Panc1 (cell line): ENCODE measurements around the gene SLC38A10. TPM values are rescaled to one million over a fixed set of nuclear protein-coding genes. Genes with fewer than 3 reads are reported as not detected.
A peak's percentile ranks its signal among the peaks of the same experiment; 100 is the strongest.

Source experiments
- ATAC-seq: fragments of 200-7000 bp; cut with Tn5 transposase; 2 replicates; pipeline ENCODE4 v1.9.1; 2020; ENCODE audit warnings: mild to moderate bottlenecking, moderate library complexity
- BruUV-seq: library from RNA; stranded (reverse); fragments of 400-500 nt; replicated peaks from 2 replicates; lab custom pipeline; 2021; lab: Mats Ljungman, UMichigan
- CTCF ChIA-PET: fragments of 300-600 bp; sonication (Branson Sonifier 250); formaldehyde crosslinking; loops from one replicate; lab custom pipeline; 2022; ENCODE audit warnings: antibody characterized with exemption; lab: Charles Lee
- POLR2A ChIA-PET: fragments of 300-600 bp; sonication (Branson Sonifier 250); formaldehyde crosslinking; loops from one replicate; lab custom pipeline; 2022; ENCODE audit warnings: antibody characterized with exemption; lab: Charles Lee
- DNase-seq: peaks from one replicate; pipeline ENCODE4 v3.0.0-alpha.2; 2010; ENCODE audit warnings: low read depth, low spot score
- H3K27ac ChIP-seq: 2 replicates; pipeline ENCODE4 v1.5.1; 2011; ENCODE audit warnings: mild to moderate bottlenecking, low read length, inconsistent platforms
- H3K27me3 ChIP-seq: fragments of 200-500 bp; sonication (Bioruptor generic); 2 replicates; pipeline ENCODE4 v1.6.0; 2014; ENCODE audit warnings: low read length, inconsistent platforms; ENCODE audit not compliant: control insufficient read depth, insufficient read depth
- H3K36me3 ChIP-seq: fragments of 200-500 bp; sonication (Bioruptor generic); 2 replicates; pipeline ENCODE4 v1.5.1; 2014; ENCODE audit warnings: inconsistent platforms, mild to moderate bottlenecking, low read length, moderate library complexity; ENCODE audit not compliant: control insufficient read depth, insufficient read depth
- H3K4me1 ChIP-seq: 2 replicates; pipeline ENCODE4 v1.5.1; 2011; ENCODE audit warnings: inconsistent platforms, mild to moderate bottlenecking, low read length, moderate library complexity; ENCODE audit not compliant: control insufficient read depth, insufficient read depth
- H3K4me3 ChIP-seq, 2 experiments: 2 replicates each; pipeline ENCODE4 v1.5.1; 2011 to 2012; ENCODE audit warnings: low read depth in 2 of 2, low read length in 2 of 2, mild to moderate bottlenecking in 2 of 2, inconsistent platforms in 1 of 2, moderate library complexity in 1 of 2
- H3K9me3 ChIP-seq: fragments of 200-500 bp; sonication (Bioruptor generic); 2 replicates; pipeline ENCODE4 v1.5.1; 2014; ENCODE audit warnings: low read depth, mild to moderate bottlenecking, inconsistent platforms, low read length, moderate library complexity; ENCODE audit not compliant: control insufficient read depth, insufficient read depth
- POLR2AphosphoS5 ChIP-seq: IDR thresholded peaks from 2 replicates; pipeline ENCODE4 v1.6.1; 2012; ENCODE audit warnings: mild to moderate bottlenecking, low read depth, low read length, moderate library complexity
- TCF7L2 ChIP-seq: IDR thresholded peaks from 2 replicates; pipeline ENCODE4 v1.6.1; 2011; ENCODE audit warnings: mild to moderate bottlenecking, low read depth, low read length, inconsistent platforms
- in situ Hi-C: cut with HindIII; loops from 2 replicates; pipeline ENCODE4 v1.10.0; 2016; ENCODE audit warnings: low sequenced_read_pairs, low pct_unique_long_range_greater_than_20kb
- intact Hi-C: fragments of 100-400 bp; cut with micrococcal nuclease; formaldehyde crosslinking; loops from one replicate; pipeline ENCODE4 v1.10.0; 2022; ENCODE audit not compliant: unreplicated experiment
- total RNA-seq: library from RNA; stranded (reverse); gene quantifications from one replicate; pipeline ENCODE4 v1.2.1, GENCODE V29; 2021; ENCODE audit not compliant: unreplicated experiment
- TF ChIP-seq, protein P1 (sequence below), 2 experiments: IDR thresholded peaks; 2 replicates each; pipeline ENCODE4 v1.6.1; 2011 to 2012; ENCODE audit warnings: low read depth in 2 of 2, control low read depth in 1 of 2, low read length in 1 of 2, mild to moderate bottlenecking in 1 of 2, moderate library complexity in 1 of 2; ENCODE audit not compliant: insufficient read depth in 1 of 2

The SLC38A10 gene
- total RNA-seq, 1 experiment from 2014 or later: 188 TPM

DNA sequence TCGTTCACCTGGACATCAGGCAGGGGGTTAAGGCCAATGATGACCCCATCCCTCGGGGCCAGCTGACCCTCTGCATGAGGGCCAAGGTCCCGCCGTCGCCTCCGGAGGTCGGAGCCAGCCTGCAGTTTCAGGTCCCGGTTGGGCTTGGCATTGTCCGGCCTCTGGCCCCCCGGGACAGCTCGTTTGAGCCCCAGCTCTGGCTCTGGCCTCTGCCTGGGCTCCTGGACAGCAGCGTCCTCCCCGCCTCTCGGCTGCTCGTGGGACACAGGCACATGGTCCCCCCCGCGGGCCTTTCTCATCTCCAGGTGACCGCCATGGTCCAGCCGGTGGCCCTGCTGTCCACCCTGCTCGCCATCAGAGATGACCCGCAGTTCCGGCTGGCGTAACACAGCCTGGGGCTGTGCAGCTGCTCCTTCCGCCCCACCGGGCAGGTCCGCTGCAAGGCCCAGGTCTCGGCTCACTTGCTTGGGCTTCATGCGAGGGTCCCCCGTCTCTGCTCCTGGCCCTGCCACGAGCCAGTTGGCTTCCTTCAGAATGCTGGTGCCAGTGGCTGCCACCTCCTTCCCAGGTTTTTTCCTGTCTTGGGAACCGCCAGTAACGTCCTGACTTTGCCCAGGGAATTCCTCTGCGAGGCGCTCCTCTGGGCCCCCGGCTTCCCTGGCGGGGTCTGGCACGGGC is 49.3 kb downstream of the SLC38A10 start:
- Histone ChIP-seq H3K27me3 (no peaks in the 10 kb centered on the region), H3K27ac (no peak overlapping the region), H3K4me1 (peaks cover 31% of the 10 kb centered on the region), H3K9me3 (no peaks in the 10 kb centered on the region), H3K36me3 (no peaks in the 10 kb centered on the region), H3K4me3 (no peak overlapping the region)
- intact Hi-C loops: no loop called here
- ATAC-seq (no peak), DNase-seq (no peak)
- 0 out of 2 replicates have a peak, but pooled peaks have one; percentile 19 for TF ChIP-seq POLR2AphosphoS5
- no peak for TF ChIP-seq TCF7L2
- ChIA-PET POLR2A (interaction anchor here (0.6 kb wide), 1 partner anchor 49 kb away, joined by 3 read pairs; the partner anchor contains the start of gene SLC38A10), CTCF (interaction anchor here (0.6 kb wide), 1 partner anchor 69 kb away, joined by 3 read pairs; no protein-coding TSS in a partner anchor)
- in situ Hi-C loops: no loop called here
- no TSS peak for BruUV-seq

DNA sequence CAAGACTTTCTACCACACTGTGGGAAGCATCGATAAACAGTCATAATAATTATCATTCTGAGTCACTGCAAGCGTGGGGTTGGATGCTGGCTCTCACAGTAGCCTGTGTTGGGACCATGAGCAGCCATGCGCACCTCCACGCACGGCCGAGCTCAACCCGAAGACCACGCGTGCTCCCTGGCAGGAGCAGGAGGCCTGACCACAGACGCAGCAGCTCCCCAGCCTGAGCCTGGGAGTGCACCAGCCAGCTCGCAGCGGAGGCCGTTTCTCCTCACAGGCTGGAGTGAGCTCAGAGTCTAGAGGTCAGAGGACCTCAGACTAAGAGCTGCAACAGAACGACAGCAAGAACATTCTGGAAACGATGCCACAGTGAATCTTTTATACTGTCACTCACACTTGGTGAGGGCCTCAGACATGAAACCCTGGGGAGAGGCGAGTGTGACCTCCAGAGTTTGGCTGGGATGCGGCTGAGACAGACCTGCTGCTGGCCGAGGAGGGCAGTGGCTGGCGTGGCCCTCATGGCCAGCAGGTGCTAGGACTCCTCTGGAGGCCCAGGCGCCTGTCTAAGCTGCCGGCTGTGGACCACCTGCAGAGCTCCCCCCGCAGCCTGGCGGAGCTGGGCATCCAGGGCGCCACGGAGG is 50.0 kb downstream of the SLC38A10 start:
- ATAC-seq (0 out of 2 replicates have a peak, but pooled peaks have one; percentile 3), DNase-seq (no peak)
- Histone ChIP-seq H3K9me3 (no peaks in the 10 kb centered on the region), H3K4me3 (no peak overlapping the region), H3K27ac (peak overlapping the region; percentile 48; the same call in 1 of the 2 replicates), H3K27me3 (no peaks in the 10 kb centered on the region), H3K36me3 (no peaks in the 10 kb centered on the region; the same call in 1 of the 2 replicates), H3K4me1 (peaks cover 34% of the 10 kb centered on the region)
- ChIA-PET POLR2A (interaction anchor here (0.6 kb wide), 1 partner anchor 50 kb away, joined by 3 read pairs; the partner anchor contains the start of gene SLC38A10), CTCF (interaction anchor here (0.6 kb wide), 1 partner anchor 66 kb away, joined by 3 read pairs; no protein-coding TSS in a partner anchor)
- intact Hi-C loops (no loop called here), in situ Hi-C loops (no loop called here)
- TF ChIP-seq POLR2AphosphoS5 (no peak), TCF7L2 (no peak)
- TF ChIP-seq, protein P1, sequence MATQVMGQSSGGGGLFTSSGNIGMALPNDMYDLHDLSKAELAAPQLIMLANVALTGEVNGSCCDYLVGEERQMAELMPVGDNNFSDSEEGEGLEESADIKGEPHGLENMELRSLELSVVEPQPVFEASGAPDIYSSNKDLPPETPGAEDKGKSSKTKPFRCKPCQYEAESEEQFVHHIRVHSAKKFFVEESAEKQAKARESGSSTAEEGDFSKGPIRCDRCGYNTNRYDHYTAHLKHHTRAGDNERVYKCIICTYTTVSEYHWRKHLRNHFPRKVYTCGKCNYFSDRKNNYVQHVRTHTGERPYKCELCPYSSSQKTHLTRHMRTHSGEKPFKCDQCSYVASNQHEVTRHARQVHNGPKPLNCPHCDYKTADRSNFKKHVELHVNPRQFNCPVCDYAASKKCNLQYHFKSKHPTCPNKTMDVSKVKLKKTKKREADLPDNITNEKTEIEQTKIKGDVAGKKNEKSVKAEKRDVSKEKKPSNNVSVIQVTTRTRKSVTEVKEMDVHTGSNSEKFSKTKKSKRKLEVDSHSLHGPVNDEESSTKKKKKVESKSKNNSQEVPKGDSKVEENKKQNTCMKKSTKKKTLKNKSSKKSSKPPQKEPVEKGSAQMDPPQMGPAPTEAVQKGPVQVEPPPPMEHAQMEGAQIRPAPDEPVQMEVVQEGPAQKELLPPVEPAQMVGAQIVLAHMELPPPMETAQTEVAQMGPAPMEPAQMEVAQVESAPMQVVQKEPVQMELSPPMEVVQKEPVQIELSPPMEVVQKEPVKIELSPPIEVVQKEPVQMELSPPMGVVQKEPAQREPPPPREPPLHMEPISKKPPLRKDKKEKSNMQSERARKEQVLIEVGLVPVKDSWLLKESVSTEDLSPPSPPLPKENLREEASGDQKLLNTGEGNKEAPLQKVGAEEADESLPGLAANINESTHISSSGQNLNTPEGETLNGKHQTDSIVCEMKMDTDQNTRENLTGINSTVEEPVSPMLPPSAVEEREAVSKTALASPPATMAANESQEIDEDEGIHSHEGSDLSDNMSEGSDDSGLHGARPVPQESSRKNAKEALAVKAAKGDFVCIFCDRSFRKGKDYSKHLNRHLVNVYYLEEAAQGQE (IDR thresholded peaks at IDR 0.05; ENCODE audit: insufficient read depth in 1 of 2, low read depth in 2 of 2, low read length in 1 of 2): no peak
- no TSS peak for BruUV-seq

DNA sequence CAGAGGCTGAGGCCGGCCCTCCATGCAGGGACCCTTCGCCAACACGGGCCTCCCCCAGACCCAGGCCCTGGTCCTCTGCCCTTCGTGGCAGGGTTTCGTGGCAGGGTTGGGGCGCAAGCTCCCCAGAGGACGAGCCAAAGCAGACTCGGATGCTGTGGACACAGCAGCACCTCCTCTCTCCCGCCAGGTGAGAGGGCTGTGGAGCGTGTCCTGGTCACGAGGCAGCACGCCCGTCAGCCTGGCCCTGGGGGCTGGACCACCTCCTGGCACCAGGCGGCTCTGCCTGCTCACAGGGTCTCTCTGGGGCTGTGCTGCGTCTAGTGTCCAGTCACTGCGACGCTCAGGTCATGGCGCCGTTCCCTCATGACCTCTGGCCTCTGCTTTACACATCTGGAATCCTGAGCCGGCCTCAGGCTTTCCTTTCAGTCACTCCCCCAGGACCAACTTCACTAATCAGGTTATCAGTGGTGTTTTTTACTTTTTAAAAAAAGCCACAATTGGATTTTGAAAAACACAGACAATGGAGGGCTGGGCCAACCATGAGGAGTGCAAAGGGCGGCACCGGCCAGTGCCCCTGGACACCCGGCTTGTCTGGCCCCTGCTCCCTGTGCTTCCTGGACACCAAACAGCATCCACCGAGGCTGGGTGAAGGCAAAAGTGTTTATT is 50.6 kb downstream of the SLC38A10 start:
- Histone ChIP-seq H3K4me3 (no peak overlapping the region), H3K27me3 (no peaks in the 10 kb centered on the region), H3K27ac (peak overlapping the region; percentile 48; the same call in 1 of the 2 replicates), H3K36me3 (peaks cover 4% of the 10 kb centered on the region; the same call in 1 of the 2 replicates), H3K9me3 (no peaks in the 10 kb centered on the region), H3K4me1 (peaks cover 36% of the 10 kb centered on the region)
- ChIA-PET POLR2A (no interaction called here), CTCF (interaction anchor here (0.6 kb wide), 1 partner anchor 65 kb away, joined by 3 read pairs; no protein-coding TSS in a partner anchor)
- ATAC-seq: no peak
- in situ Hi-C loops (no loop called here), intact Hi-C loops (no loop called here)
- no peak for DNase-seq
- BruUV-seq: no TSS peak
- TF ChIP-seq POLR2AphosphoS5 (peak; percentile 51; the same call in 1 of the 2 replicates), TCF7L2 (no peak)
